Measurements from ENCODE around the gene ATL2. TPM values are rescaled to one million over a fixed set of nuclear protein-coding genes. Genes with fewer than 3 reads are reported as not detected.

ATL2 gene
- total and polyA plus RNA-seq, 2 of the 8 experiments (the other 6 are each of a cell fraction or from before 2014, with no cell fraction given): 38.8 to 84.6 TPM

GRCh38 chr2:38245114-38245641 is 131.9 kb downstream of the ATL2 start (continued):
- TF ChIP-seq CHD1 (IDR thresholded peaks at IDR 0.05; ENCODE audit: low read depth, low read length) (no peak), ATF2 (IDR thresholded peaks at IDR 0.05; ENCODE audit: low read length) (no peak), RFX5 (IDR thresholded peaks at IDR 0.05; ENCODE audit: borderline replicate concordance, low read depth, low read length) (no peak), SIN3A (conservative IDR thresholded peaks at IDR 0.05 in 1 of 2, IDR thresholded peaks at IDR 0.05 in 1 of 2; ENCODE audit: low read depth in 1 of 2, low read length in 2 of 2) (no peak), HDAC6 (IDR thresholded peaks at IDR 0.05; ENCODE audit: low read depth, low read length) (no peak)

All from H1 (cell line).